Head of caudate nucleus (tissue), 42 donors: ENCODE measurements around the gene SH3BGRL.
"Not testable (repeated sequence)": the region's sequence is repeated elsewhere in the genome, so short reads cannot be mapped to it uniquely, and the experiment has no call there.

Experiments used
- DNase-seq, 42 donors: peaks; one replicate each; pipeline versions ENCODE4 v3.0.0 to v3.0.0-alpha.2; 2020 to 2021; ENCODE audit warnings: mixed read lengths in 7 of 42
- intact Hi-C: fragments of 100-400 bp; cut with DNase I; formaldehyde crosslinking; loops from one replicate; pipeline ENCODE4 v1.15.0; 2022

The SH3BGRL gene

DNA sequence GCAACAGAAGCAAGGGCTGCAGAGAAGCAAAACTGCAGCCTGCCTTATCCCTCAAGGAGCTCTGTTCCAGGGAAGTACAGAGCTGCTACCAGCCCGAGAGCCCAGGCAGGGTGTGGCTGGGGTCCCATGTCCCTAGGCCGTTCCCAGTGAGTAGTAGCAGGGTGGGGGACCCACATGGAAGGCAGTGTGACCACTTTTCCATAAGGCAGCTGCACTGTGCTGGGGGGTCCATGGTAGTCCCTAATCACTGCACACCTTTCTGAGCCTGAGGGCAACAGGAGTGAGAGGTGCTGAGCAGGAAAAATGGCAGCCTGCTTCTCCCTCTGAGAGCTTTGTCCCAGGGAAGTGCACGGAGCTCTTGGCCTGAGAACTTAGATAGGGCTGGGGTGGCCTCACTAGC, 135.9 kb downstream of the SH3BGRL start:
- intact Hi-C loops, result no loop called here
- DNase-seq, result no peak

DNA sequence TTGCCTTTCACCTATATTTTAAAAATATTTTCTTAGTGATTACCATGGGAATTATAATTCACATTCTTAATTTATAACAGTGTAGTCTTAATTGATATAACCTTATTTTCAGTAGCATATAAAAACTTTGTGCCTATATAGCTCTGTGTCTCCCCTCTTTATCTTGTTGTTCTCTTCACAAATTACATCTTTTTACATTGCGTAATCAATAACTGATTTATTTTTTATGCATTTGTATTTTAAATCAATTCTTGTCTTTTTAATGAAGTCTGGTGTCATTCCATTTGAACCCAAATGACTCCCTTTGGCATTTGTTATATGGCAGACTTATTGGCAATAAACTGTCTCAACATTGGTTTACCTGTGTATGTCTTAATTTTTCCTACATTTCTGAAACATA, 137.0 kb downstream of the SH3BGRL start:
- intact Hi-C loops, result no loop called here
- no peak for DNase-seq

DNA sequence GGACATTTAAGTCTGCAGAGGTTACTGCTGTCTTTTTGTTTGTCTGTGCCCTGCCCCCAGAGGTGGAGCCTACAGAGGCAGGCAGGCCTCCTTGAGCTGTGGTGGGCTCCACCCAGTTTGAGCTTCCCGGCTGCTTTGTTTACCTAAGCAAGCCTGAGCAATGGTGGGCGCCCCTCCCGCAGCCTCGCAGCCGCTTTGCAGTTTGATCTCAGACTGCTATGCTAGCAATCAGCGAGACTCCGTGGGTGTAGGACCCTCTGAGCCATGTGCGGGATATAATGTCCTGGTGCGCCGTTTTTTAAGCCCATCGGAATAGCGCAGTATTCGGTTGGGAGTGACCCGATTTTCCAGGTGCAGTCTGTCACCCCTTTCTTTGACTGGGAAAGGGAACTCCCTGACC, 143.4 kb downstream of the SH3BGRL start:
- intact Hi-C loops, DNase-seq: not testable (repeated sequence)
